ENCODE measurements around the gene EGFR.
A peak's percentile ranks its signal among the peaks of the same experiment; 100 is the strongest.

The EGFR gene

DNA sequence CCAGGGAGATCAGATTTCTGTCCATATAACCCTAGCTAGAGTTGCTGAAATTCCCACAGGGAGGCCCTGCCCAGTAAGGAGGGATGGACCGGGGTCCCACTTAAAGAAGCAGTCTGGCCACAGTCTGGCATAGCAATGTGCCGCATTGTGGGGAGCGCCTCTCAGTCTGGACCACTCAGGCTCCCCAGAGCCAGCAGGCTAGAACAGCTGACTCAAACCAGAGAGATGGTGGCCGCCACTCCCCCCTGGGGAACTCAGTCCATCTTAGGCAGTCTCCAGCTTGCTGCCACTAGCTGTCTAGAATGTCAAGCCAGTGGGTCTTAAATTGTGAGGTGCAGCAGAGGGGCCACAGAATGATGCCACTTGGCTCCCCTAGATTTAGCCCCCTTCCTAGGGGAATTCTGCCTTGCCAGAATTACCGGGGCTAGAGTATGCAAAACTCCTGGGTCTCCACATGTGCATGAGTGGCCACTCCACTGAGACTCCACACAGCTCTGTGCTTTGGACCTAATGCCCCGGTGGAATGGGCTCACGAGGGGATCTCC is 213.0 kb downstream of the EGFR start:
- no peak for DNase-seq

DNA sequence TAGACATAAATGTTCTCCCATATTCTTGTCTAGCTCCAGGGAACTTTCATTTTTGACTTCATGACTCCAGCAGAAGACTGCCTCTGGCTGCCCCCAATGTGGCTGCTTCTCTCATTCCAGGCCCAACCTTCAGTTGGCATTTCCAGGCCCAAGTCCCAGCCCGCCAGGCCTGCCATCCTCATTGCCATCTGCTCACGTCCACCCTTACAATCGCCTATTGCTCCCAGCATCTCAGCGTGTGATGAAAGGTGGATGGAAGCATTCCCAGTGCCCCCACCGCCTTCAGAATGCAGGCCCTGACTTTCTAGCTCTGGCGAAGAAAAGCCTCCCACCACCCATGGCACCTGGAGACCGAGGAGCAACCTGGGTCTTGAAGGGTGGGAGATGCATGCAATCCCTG is 214.2 kb downstream of the EGFR start:
- no peak for DNase-seq

DNA sequence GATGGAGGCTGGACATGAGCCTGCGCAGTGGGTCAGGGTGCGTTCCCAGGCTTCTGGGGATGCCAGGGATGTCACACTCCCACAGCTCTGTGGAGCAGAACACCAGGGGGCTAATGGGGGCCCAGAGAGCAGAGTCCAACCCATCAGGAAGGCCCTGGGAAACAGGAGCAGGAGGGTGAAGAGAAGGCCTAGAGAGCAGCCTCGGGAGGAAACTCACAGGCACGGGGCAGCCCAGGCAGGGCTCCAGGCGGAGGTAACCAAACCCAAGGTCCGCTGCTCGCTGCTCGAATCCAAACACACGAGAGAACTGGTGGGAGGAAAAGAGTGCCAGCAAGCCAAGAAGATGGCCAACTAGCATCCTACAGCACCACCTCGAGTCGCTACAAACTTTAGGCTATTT is 215.6 kb downstream of the EGFR start:
- DNase-seq: no peak

DNA sequence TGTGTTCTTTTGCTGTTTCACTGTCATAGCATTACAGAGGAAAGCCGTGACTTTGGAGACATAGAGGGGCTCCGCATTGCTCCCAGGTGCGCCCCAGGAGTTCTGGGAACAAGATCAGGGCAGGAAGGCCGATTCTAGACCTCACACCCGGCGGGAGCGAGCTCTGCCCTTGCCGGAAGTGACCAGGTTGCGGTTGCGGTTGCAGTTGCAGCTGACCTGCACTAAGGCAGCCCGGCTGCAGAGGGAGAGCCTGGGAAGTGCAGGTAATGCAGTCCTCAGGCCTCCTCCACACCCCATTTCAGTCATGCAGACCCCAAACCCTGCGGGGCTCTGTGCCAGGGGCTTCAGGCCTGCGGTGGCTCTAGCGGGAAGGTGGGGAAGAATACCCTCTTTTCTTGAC is 216.3 kb downstream of the EGFR start:
- no peak for DNase-seq

DNA sequence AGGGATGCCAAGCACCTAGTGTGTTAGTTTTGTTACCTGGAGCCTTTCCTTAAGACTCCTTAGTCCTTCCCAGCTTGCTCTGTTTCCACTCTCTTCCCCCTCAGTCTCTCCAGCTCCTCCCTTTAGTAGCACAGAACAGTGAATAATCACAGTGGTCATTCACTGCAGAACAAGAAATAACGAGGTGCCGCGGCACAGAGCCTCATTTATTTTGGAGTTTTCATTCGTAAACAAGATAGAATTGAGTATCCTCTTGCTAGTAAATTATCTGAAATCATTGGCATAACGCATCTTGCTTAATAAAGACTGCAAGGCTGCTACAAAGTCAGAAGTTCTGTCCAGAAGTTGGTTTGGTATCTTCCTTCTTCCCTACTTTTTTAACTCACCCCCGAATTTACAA is 217.0 kb downstream of the EGFR start:
- DNase-seq: no peak

DNA sequence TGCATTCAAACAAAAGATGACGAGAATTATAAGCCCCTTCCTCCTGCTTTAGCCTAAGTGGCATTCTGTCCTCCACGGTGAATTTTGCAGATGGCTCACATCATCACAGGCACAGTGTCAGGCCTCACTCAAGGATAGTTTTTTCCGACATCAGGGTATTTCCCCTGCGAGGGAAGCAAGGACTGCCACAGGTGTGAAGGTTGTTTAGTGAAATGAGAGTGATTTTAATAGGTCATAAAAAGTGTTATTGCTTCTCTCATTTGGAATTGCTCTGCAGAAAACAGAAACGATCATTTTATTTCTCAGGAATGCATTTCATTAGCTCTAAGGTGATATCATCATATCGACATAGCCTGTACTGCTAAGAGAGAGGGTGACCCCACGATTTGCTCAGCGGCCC is 217.7 kb downstream of the EGFR start:
- DNase-seq: no peak

DNA sequence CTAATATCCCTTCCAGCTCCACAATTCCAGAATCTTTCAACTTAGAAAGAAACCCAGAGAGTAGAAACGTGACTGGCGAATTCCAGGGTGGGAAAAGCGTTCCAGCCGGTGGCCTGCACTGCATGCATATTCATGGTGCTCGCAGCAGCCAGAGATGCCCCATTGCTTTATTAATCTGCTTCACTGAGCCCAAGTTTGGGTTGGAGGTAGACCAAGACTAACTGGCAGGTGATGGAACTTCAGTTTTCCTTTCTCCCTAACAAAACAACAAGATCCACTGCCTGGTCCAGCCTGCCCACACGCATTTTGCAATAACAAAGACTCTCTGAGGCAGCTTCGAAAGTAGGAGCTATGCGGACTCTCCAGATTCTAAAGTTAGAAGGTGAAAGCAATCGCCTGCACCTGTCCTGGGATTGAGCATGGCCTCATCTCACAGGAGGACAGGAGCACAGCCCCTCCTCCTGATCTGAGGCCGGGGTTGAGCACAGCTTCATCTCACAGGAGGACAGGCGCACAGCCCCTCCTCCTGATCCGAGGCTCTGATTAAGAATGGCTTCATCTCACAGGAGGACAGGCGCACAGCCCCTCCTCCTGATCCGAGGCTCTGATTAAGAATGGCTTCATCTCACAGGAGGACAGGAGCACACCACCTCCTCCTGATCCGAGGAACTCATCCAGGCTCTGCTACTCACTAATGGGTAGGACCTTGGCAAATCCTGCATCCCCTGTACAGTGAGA is 218.5 kb downstream of the EGFR start:
- DNase-seq: no peak

DNA sequence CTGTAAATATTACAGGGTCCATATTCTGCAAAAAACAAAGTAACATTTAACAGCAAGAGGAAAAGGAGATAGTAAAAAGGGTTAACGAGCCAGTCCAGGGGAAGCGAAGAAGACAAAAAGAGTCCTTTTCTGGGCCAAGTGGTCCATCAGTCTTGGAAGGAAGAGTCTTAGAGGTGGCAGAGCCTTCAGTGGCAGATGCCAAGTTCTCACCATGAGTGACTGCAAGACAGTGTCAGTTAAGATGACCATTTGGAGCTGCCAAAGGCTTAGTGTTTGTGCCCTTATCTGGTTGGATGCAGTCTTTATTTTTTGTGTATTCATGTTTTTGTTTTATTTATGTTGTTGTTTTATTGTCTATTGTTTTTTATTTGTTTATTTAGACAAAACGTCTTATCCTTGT is 220.6 kb downstream of the EGFR start:
- DNase-seq: no peak

DNA sequence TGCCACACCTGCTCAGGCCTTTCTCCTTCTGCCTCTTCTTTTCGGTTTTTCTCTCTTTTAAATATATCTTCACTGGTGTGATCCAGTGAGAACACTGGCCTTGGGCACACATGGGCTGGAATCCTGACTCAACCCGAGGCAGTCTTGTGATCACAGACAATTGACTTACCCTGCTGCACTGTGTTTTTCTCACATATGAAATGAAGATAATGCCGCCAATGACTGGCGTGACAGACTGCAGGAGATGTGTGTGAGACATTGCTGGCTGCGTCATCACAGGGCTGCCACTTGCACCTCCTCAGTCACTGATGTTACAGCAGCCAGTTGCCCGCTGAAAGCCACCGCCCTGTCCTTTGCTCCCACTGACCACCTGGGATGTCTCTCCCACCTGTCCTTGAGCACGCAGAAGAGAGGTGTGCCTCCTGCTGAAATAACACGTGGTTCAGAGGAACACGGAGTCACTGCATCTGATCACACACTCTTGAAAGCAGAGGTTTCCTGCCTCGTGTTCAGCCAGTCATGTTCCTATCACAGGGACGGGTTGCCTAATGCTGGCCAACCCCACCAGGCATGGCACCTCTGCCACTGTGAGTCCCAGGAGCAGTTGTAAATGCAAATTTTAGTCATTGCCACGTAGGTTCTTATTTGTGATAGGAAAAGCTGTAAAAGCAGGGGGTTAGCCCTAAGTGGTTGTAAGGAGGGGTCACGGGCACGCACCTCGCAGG is 221.8 kb downstream of the EGFR start:
- no peak for DNase-seq

DNA sequence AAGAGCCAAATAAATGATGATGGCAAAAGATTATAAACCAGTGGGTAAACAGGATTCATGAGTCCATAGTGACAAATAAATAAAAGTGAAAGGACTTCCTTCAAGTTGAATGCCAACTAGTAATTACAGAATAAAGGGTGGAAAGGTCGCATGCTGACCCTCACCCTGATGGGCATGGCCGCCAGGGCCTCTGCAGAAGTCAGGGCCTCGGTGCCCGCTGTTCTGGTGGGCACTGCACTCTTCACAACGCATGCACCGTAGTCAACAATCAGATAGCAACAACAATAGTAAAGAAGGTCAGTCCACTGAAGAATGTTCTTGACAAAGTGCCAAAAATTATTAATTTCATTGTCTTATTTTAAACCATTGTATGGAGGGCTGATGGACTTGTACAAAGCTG is 223.1 kb downstream of the EGFR start:
- DNase-seq: no peak

DNA sequence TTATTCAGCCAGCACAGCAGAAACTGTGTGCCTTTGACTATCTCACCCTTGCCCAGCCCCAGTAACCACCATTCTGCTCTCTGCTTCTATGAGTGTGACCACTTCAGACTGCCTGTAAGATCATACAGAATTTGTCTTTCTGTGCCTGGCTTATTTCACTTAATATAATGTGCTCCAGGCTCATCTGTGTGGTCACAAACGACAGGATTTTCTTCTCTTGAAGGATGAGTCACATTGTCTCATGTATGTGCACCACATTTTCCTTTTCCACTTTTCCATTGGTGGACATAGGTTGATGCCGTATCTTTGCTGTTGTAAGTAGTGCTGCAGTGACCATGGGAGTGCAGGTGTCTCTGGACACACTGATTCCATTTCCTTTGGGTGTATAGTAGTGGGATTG is 223.8 kb downstream of the EGFR start:
- peak; percentile 31 for DNase-seq

DNA sequence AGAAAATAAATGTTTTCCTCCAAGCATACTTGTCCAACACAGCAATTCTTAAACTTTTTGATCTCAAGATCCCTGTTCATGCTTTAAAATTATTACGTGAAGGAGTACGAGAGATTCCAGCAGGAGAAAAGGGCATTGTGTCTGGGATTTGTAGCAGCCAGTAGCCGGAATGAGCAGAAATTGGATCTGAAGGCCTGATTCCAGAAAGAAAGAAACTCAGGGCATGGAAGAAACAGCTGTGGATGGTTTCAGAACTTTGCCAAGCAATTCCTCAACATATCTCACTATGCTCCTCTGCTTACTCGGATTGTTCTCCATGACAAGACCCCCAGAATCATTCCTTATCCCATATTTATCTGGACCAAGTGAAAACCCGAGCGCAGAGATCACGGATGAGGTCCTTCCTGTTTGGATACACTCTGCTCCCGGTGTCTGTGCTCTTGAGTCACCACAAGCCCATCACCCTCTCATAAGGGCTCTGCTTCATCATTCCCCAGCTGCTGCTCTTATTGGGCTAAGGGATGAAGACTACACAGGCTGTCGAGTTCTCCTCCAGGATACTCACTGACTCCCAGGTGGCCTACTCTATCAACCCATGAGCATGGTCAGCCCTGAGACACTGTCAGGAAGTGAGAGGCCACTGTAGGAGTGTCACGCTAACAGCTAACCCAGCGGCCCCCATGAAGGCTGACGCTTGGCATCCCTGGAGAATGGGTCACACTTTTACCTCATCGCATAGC is 225.4 kb downstream of the EGFR start:
- DNase-seq: no peak

DNA sequence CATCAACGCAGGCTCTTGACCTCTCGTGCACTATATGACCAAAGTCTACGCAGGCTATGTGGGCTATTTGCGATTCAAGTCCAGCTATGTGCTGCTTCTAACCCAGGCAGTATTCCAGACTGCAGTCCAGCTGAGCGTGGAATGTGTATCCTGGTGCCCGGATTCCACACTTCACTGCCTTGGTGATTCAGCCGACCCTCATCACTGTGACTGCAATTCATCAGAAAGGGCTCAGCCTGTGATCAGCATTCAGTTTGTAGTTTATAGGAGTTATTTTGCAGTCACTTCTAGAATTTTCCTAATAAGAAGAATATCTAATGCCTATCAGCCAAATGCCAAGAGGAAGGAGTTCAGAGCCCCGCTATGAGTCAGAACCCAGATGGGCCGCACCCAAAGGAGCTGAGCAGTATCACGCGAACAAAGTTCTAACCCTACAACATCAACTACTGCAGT is 226.5 kb downstream of the EGFR start:
- DNase-seq: peak; percentile 87

DNA sequence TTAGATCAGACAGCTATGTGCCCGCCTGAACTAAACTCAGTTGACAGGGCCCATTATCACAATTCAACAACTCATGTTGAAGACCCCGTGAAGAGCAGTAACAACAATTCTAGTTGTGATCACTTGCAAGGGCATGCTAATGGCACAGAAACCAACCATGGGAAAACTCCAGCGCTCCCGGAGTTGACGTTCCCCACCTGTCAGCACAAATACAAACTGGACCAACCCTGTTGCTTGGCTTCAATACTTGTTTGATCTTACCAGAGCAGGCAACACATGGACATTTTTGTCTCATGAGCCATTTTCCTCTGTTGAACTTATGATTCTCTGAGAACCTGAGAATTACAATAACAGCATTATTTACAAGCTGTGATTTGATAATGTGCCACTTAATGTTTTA is 227.4 kb downstream of the EGFR start:
- DNase-seq: peak; percentile 28

DNA sequence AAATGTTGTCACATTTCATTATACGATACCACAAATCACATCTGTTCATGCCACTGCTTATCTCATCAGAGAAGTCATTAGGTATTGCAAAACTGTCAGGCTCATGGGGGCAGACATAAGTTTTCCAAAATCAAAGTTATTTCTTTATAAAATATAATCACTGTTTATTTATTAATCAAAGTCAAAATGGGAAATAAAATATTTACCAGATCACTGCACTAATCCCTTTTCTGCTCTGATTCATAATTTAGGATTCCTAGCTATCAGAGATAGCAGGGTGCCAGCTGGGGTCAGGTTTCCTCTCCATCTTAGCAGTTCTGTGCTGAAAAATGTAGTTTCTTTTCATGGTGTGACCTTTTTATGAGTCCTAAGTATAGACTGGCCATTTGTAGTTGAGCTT is 228.6 kb downstream of the EGFR start:
- DNase-seq: peak; percentile 60

DNA sequence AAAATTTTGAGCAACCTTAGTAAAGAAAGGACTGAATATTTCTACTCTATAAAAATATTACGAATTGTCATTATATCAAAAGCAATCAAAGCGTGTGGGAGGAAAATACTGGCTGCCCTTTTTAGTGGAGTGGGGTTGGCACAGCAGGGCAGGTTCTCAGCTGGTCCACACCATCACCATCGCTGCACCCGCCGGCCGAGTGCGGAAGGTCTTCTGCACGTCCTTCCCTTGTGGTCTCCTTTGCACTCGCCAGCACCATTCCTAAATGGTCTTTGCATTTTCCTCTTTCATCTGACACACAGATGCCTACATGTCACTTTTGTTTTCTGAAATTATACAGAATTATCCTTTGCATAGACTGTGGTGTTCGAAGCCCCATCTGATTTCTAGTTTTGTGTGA is 229.7 kb downstream of the EGFR start:
- no peak for DNase-seq

DNA sequence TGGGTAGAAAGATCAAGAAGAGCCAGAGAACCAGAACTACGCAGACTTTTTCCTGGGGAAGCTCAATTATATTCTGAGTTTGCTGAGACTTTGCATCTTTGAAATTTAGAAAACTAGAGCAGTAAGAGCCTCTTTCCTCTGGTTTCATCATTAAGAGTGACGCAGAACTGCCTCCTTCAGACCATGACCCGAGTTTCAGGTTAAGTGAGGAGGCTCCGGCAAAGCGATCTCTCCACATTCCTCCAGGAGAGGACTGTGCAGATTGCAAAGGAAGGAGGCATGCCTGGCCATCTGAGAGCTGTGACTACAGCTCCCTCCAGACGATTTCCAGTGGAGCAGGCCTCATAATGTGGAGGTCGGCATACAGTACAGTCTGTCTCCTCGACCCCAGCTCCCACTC is 230.5 kb downstream of the EGFR start:
- DNase-seq: no peak

DNA sequence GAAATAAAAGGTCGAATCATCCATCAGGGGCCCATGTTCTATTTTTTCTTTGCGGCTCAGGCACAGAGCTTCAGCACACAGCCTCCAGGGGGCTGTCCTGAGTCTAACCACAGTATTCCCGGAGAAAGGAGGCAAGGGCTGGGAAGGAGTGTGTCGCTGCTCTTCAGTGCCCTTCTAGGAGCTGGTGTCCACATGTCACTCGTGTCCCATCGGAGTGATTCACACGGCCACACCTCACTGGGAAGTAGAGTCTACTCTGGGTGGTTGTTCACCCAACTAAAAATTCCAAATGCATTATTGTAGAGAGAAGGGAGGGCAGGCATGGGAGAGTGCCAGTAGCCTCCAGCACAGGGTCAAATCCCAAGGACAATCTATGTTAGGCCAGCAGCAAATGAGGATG is 231.5 kb downstream of the EGFR start:
- peak; percentile 26 for DNase-seq

DNA sequence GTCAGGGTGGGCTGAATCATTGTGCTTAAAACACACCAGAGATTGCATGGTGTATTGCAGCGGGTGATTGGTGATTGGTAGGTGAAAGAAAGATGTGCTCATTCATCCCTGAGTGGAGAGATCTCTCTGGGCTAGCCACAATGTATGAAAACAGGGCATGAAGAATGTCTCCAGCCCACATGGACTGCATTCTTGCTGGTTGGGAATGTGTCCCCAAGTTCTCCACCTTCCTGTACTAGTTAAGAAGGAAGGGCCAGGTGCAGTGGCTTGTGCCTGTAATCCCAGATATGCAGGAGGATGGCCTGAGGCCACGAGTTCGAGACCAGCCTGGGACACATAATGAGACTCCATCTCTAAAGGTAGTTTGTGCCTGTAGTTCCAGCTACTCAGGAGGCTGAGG is 232.5 kb downstream of the EGFR start:
- no peak for DNase-seq

DNA sequence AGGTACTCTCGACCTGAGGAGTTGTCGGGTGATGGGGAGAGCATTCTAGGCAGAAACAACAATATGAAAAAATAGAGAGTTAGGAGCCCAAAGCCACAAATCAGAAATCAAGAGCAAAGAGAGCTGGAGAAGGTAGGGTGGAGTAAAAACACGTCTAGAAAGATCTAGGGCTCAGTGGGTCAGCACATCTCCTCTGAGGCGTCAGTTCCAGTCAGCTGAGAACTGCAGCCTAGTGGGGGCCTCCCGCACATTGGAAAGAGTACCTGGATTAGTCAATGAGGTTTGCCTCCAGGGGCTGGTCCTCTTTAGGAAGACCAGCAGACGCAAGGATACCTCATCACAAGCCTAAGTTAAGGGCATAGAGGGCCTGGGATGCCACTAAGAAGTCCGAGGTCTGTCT is 233.1 kb downstream of the EGFR start:
- no peak for DNase-seq

DNA sequence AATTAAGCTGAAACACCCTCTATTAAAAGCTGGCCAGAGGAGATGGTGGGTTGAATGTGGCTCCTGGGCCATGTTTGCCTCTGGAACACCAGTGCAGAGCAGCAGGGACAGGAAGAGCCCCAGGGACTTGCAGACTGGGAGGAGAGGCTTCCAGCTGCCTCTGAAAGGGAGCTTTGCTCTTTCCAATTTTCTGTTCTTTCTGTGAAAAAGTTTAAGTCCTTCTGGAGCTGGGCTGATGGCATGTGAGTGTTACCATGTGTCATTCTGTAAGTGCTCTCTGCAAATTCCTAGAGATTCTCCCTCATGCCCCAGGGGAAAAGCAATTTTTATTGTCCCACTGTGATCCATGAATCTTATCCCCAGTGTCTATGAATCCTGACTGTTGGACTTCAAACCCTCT is 233.6 kb downstream of the EGFR start:
- peak; percentile 67 for DNase-seq

DNA sequence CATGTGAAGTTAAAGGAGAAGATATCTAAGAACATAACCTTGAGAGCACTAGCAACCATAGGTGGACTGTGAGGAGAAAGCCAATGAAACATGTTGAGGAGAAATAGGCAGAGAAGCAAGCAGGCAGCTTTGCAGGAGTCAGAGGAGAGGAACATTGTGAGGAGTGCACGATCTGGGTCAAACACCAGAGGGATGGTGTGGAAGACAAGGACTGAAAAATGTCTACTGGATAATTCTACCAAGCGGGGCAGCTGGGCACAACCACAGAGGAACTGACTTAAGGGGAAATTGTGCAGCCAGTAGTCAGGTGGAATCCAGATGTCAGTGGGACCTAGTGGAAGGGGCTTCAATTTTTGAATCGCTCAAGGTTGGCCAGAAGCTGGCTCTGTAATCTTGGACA is 234.4 kb downstream of the EGFR start:
- no peak for DNase-seq

DNA sequence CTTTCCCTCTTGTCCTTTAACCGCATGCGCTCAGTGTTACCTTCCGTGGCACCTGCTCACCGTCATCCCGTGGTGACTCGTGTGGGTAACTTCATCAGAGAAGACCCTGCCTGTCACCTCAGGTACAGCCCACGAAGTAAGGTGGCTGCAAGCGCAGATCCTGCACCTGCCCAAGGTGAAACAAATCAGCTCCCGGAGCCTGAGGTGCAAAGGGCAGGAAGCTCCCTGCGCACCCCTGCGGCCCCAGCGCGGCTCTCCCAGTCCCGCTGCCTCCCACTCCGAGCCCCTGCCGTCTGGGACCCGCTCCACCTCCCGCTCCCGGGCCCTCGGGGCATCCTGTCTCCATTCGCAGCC is 235.4 kb downstream of the EGFR start:
- DNase-seq: no peak
